Esophagus squamous epithelium (tissue), 4 donors: ENCODE data around the gene MAEA.

Experiments used
- POLR2A ChIP-seq, 4 donors: fragments of 450-650 bp; IDR thresholded peaks; one replicate each; pipeline ENCODE4 v1.6.1; 2017; ENCODE audit warnings: antibody characterized with exemption in 4 of 4, mild to moderate bottlenecking in 4 of 4, moderate library complexity in 3 of 4
- TF ChIP-seq, protein P1 (sequence below), 6 experiments: fragments of 450-650 bp in 4 of 6; fragments of 200-600 bp in 2 of 6; sonication (generic) in 2 of 6; IDR thresholded peaks; one replicate each; pipeline ENCODE4 v1.5.1; 2016 to 2019; ENCODE audit warnings: antibody characterized with exemption in 6 of 6, mild to moderate bottlenecking in 4 of 6, moderate library complexity in 4 of 6

DNA sequence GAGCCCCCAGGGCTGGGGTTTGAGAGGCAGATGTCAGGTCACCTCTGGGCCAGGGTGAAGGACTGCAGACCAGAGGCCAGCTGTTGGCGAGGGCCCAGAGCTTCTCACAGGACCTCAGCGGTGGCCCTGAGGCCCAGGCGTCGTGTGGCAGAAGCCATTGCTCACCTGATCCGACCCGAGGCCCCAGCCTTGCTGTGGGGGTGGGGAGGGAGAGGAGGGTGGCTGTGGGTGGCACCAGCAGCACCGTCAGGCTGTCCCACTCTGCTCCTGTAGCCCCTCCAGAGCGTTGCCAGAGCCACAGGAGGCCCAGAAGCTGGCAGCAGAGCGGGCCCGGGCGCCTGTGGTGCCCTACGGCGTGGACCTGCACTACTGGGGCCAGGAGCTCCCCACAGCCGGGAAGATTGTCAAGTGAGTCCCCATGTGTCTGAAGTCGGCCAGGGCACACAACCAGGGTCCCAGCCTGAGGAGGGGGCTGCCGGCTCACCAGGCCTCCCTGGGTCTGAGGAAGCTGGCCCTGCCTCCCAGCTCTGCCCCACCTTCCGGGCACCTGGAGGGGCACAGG lies 86.2 kb downstream of the MAEA start:
- TF ChIP-seq, protein P1, sequence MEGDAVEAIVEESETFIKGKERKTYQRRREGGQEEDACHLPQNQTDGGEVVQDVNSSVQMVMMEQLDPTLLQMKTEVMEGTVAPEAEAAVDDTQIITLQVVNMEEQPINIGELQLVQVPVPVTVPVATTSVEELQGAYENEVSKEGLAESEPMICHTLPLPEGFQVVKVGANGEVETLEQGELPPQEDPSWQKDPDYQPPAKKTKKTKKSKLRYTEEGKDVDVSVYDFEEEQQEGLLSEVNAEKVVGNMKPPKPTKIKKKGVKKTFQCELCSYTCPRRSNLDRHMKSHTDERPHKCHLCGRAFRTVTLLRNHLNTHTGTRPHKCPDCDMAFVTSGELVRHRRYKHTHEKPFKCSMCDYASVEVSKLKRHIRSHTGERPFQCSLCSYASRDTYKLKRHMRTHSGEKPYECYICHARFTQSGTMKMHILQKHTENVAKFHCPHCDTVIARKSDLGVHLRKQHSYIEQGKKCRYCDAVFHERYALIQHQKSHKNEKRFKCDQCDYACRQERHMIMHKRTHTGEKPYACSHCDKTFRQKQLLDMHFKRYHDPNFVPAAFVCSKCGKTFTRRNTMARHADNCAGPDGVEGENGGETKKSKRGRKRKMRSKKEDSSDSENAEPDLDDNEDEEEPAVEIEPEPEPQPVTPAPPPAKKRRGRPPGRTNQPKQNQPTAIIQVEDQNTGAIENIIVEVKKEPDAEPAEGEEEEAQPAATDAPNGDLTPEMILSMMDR (IDR thresholded peaks at IDR 0.05) = no peak
- no peak for TF ChIP-seq POLR2A (IDR thresholded peaks at IDR 0.05)
